ENCODE measurements around the gene ICAM4.

DNA sequence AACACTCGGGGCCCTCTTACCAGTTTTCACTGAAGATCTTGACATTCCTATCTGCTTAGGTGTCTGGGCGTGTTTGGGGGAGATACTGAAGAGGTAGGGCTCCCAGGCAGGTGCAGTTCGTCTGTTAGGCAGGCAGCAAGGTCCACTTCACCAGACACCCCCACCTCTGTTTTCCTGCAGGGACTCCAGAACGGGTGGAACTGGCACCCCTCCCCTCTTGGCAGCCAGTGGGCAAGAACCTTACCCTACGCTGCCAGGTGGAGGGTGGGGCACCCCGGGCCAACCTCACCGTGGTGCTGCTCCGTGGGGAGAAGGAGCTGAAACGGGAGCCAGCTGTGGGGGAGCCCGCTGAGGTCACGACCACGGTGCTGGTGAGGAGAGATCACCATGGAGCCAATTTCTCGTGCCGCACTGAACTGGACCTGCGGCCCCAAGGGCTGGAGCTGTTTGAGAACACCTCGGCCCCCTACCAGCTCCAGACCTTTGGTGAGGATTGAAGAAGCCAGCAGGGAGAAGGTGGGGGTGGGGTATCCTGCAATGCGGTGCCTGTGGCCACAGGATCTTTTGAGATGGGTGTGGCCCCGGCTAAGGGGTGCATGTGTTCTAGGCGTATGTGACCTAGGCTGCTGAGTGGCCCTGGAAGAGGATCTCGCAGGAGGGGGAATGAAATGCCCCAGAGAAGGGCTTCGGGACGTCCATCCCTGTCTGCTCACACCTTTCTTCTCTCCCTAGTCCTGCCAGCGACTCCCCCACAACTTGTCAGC, 3.3 kb upstream of the ICAM4 start:
- TF ChIP-seq, protein P1, sequence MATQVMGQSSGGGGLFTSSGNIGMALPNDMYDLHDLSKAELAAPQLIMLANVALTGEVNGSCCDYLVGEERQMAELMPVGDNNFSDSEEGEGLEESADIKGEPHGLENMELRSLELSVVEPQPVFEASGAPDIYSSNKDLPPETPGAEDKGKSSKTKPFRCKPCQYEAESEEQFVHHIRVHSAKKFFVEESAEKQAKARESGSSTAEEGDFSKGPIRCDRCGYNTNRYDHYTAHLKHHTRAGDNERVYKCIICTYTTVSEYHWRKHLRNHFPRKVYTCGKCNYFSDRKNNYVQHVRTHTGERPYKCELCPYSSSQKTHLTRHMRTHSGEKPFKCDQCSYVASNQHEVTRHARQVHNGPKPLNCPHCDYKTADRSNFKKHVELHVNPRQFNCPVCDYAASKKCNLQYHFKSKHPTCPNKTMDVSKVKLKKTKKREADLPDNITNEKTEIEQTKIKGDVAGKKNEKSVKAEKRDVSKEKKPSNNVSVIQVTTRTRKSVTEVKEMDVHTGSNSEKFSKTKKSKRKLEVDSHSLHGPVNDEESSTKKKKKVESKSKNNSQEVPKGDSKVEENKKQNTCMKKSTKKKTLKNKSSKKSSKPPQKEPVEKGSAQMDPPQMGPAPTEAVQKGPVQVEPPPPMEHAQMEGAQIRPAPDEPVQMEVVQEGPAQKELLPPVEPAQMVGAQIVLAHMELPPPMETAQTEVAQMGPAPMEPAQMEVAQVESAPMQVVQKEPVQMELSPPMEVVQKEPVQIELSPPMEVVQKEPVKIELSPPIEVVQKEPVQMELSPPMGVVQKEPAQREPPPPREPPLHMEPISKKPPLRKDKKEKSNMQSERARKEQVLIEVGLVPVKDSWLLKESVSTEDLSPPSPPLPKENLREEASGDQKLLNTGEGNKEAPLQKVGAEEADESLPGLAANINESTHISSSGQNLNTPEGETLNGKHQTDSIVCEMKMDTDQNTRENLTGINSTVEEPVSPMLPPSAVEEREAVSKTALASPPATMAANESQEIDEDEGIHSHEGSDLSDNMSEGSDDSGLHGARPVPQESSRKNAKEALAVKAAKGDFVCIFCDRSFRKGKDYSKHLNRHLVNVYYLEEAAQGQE (IDR thresholded peaks at IDR 0.05; ENCODE audit: insufficient replicate concordance, low read depth) = no peak
- TF ChIP-seq, protein P2, sequence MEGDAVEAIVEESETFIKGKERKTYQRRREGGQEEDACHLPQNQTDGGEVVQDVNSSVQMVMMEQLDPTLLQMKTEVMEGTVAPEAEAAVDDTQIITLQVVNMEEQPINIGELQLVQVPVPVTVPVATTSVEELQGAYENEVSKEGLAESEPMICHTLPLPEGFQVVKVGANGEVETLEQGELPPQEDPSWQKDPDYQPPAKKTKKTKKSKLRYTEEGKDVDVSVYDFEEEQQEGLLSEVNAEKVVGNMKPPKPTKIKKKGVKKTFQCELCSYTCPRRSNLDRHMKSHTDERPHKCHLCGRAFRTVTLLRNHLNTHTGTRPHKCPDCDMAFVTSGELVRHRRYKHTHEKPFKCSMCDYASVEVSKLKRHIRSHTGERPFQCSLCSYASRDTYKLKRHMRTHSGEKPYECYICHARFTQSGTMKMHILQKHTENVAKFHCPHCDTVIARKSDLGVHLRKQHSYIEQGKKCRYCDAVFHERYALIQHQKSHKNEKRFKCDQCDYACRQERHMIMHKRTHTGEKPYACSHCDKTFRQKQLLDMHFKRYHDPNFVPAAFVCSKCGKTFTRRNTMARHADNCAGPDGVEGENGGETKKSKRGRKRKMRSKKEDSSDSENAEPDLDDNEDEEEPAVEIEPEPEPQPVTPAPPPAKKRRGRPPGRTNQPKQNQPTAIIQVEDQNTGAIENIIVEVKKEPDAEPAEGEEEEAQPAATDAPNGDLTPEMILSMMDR (IDR thresholded peaks at IDR 0.05; ENCODE audit: insufficient read depth, low read length) = no peak
- TF ChIP-seq POLR2AphosphoS5 (IDR thresholded peaks at IDR 0.05; ENCODE audit: low read depth) = no peak
- TF ChIP-seq GABPA (IDR thresholded peaks at IDR 0.05; ENCODE audit: low read depth) = no peak
- TF ChIP-seq SPI1 (IDR thresholded peaks at IDR 0.05; ENCODE audit: borderline replicate concordance, low read depth) = no peak
